Karpas-422 (cell line): Measurements from ENCODE around the gene INSR. TPM values are rescaled to one million over a fixed set of nuclear protein-coding genes. Genes with fewer than 3 reads are reported as not detected.

ENCODE experiments used
- DNase-seq: peaks from one replicate; pipeline ENCODE4 v3.0.0-alpha.2; 2015
- H2AFZ ChIP-seq: fragments of 200-600 bp; sonication (generic); 2 replicates; pipeline ENCODE4 v1.6.1; 2014; ENCODE audit warnings: antibody characterized with exemption, low read length, mixed read lengths
- H3K27ac ChIP-seq: fragments of 200-600 bp; sonication (generic); 2 replicates; pipeline ENCODE4 v1.5.1; 2014; ENCODE audit warnings: mild to moderate bottlenecking, low read length, moderate library complexity
- H3K27me3 ChIP-seq: fragments of 200-600 bp; sonication (generic); 2 replicates; pipeline ENCODE4 v1.6.1; 2014; ENCODE audit warnings: low read length, mixed read lengths
- H3K36me3 ChIP-seq: fragments of 200-600 bp; sonication (generic); 2 replicates; pipeline ENCODE4 v1.6.1; 2014; ENCODE audit warnings: low read length, mixed read lengths; ENCODE audit not compliant: insufficient read depth
- H3K4me1 ChIP-seq: fragments of 200-600 bp; sonication (generic); 2 replicates; pipeline ENCODE4 v1.6.1; 2014; ENCODE audit warnings: mild to moderate bottlenecking, low read length, mixed read lengths
- H3K4me2 ChIP-seq: fragments of 200-600 bp; sonication (generic); 2 replicates; pipeline ENCODE4 v1.6.1; 2014; ENCODE audit warnings: low read length, low read depth, mild to moderate bottlenecking; ENCODE audit not compliant: poor library complexity, severe bottlenecking
- H3K4me3 ChIP-seq: fragments of 200-600 bp; sonication (generic); 2 replicates; pipeline ENCODE4 v1.5.1; 2014; ENCODE audit warnings: mild to moderate bottlenecking, antibody characterized with exemption, low read length, mixed read lengths
- H3K79me2 ChIP-seq: fragments of 200-600 bp; sonication (generic); 2 replicates; pipeline ENCODE4 v1.6.1; 2014; ENCODE audit warnings: mild to moderate bottlenecking, low read length, mixed read lengths
- H3K9ac ChIP-seq: fragments of 200-600 bp; sonication (generic); 2 replicates; pipeline ENCODE4 v1.6.0; 2014; ENCODE audit warnings: low read length
- H3K9me2 ChIP-seq: fragments of 200-600 bp; sonication (generic), shearing (Covaris generic); replicated peaks from 2 replicates; pipeline ENCODE4 v1.6.0; 2014; ENCODE audit warnings: mild to moderate bottlenecking, low read length, moderate library complexity; ENCODE audit not compliant: insufficient read depth
- H3K9me3 ChIP-seq: fragments of 300-700, 200-600 bp; sonication (generic); 2 replicates; pipeline ENCODE4 v1.6.1; 2014; ENCODE audit warnings: low read length, mixed read lengths
- H4K20me1 ChIP-seq: fragments of 200-600 bp; sonication (generic); 2 replicates; pipeline ENCODE4 v1.6.1; 2014; ENCODE audit warnings: mild to moderate bottlenecking, antibody characterized with exemption, low read length, low read depth; ENCODE audit not compliant: insufficient read depth
- total RNA-seq: library from RNA; depleted of rRNA; stranded (reverse); fragments of >200 nt; shearing (Covaris generic); gene quantifications from 2 replicates; pipeline ENCODE4 v1.2.3, GENCODE V29; 2014; ENCODE audit warnings: low replicate concordance; rRNA removed

INSR gene
- 0.04 TPM in 1 of 2 replicates, not detected in the other for total RNA-seq

DNA sequence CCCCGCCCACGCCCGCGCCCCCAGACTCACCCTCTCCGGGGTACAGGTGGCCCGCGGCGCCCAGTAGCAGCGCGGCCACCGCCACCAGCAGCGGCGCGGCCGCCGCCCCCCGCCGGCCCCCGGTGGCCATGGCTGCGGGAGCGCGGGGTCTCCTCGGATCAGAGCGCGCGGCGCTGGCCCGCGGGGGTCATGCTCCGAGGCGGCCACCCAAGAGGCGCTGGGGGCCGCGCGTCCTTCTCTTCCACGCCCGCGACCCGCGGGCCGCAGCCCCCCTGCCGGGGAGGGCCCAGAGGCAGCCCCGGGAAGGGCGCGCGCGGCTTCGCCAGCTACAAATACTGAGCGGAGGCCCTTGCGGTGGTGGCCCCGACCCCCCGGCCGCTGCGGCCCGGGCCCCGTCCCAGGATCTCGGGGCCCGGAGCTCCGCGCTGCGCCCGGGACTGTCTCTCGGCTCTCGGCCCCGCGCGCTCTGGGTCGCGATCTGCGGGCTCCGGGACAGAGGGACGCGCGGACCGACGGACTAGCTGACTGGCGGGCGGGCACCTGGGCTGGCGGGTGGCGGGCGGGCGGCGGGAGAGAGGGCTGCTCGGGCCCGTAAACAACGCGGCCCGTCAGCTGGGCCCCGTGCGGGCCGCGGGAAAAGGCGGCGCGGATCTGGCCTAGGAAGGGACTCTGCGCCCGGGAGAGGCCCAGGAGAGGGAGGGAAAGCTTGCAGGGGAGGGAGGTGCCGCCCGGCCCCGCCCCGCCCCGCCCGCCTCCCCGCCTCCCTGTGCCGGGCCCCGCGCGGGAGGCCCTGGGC is at the start of gene INSR:
Gene INSR, minus strand, starts transcription at position 653 of the 796 bp plus-strand sequence. Its CDS starts 523 bp downstream, at position 130.
- no peaks in the 10 kb centered on the region for H3K36me3 ChIP-seq
- H3K4me1 ChIP-seq, result peaks cover 33% of the 10 kb centered on the region
- no peak within 1 kb of the TSS for H3K27ac ChIP-seq
- DNase-seq, result no peak
- no peak within 1 kb of the TSS for H3K4me2 ChIP-seq
- H3K9me3 ChIP-seq, result no peaks in the 10 kb centered on the region
- H2AFZ ChIP-seq, result no peak within 1 kb of the TSS
- no peaks in the 10 kb centered on the region for H3K9me2 ChIP-seq
- peaks cover 3% of the 10 kb centered on the region; the same call in 1 of the 2 replicates for H3K27me3 ChIP-seq
- H4K20me1 ChIP-seq, result 0 out of 2 replicates have a peak, but pooled peaks cover 9% of the 10 kb centered on the region
- H3K79me2 ChIP-seq, result no peaks in the 10 kb centered on the region
- H3K4me3 ChIP-seq, result no peak within 1 kb of the TSS
- no peak within 1 kb of the TSS for H3K9ac ChIP-seq

DNA sequence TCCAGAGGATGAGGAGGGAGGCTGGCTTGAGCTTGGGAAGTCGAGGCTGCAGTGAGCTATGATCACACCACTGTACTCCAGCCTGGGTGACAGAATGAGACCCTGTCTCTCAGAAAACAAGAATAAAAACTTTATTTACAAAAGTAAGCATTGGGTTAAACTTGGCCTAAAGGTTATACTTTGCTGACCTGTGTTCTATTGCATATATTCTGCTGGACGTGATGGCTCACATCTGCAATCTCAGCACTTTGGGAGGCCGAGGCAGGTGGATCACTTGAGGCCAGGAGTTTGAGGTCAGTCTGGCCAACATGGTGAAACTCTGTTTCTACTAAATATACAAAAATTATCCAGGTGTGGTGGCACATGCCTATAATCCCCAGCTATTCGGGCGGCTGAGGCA is 47.9 kb upstream of the INSR start:
- Histone ChIP-seq H3K79me2 (no peaks in the 10 kb centered on the region), H3K9ac (no peak overlapping the region), H3K36me3 (no peaks in the 10 kb centered on the region), H3K4me1 (peaks cover 18% of the 10 kb centered on the region), H4K20me1 (0 out of 2 replicates have a peak, but pooled peaks cover 3% of the 10 kb centered on the region), H3K27me3 (no peaks in the 10 kb centered on the region), H3K9me3 (no peaks in the 10 kb centered on the region), H3K4me2 (no peak overlapping the region), H3K4me3 (no peak overlapping the region), H3K9me2 (no peaks in the 10 kb centered on the region), H2AFZ (no peak overlapping the region), H3K27ac (no peak overlapping the region)
- no peak for DNase-seq

DNA sequence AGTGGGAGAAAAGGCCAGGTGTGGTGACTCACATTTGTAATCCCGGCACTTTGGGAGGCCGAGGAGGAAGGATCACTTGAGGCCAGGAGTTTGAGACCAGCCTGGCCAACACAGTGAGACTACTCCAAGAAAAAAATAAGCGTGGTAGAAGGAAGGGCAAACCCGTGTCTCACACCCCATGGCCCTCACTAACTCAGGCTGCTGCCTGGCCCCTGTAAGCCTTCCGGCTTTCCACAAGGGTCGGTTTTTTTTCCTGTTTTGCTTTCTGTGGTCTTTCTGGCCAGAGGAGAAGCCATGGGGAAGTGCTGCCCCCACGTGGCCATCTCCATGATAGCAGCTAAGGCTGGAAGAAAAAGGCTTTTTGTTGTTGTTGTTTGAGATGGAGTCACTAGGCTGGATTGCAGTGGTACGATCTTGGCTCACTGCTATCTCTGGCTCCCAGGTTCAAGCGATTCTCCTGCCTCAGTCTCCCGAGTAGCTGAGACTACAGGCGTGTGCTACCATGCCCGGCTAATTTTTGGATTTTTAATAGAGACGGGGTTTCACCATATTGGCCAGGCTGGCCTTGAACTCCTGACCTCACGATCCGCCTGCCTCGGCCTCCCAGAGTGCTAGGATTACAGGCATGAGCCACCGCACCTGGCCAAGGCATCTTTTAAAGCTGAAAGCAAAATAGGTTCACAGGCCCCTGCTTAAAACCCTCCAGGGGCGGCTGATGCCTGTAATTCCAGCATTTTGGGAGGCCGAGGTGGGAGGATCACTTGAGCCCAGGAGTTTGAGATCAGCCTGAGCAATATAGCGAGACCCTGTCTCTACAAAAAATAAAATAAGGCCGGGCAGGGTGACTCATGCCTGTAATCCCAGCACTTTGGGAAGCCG is 47.0 kb upstream of the INSR start:
- no peak overlapping the region for H3K27ac ChIP-seq
- peak; percentile 92 for DNase-seq
- no peaks in the 10 kb centered on the region for H3K27me3 ChIP-seq
- no peak overlapping the region for H3K4me3 ChIP-seq
- no peaks in the 10 kb centered on the region for H3K36me3 ChIP-seq
- no peak overlapping the region for H3K9ac ChIP-seq
- H4K20me1 ChIP-seq, result 0 out of 2 replicates have a peak, but pooled peaks cover 3% of the 10 kb centered on the region
- H3K4me2 ChIP-seq, result no peak overlapping the region
- peaks cover 25% of the 10 kb centered on the region for H3K4me1 ChIP-seq
- H3K79me2 ChIP-seq, result no peaks in the 10 kb centered on the region
- no peaks in the 10 kb centered on the region for H3K9me3 ChIP-seq
- no peaks in the 10 kb centered on the region for H3K9me2 ChIP-seq
- H2AFZ ChIP-seq, result no peak overlapping the region

DNA sequence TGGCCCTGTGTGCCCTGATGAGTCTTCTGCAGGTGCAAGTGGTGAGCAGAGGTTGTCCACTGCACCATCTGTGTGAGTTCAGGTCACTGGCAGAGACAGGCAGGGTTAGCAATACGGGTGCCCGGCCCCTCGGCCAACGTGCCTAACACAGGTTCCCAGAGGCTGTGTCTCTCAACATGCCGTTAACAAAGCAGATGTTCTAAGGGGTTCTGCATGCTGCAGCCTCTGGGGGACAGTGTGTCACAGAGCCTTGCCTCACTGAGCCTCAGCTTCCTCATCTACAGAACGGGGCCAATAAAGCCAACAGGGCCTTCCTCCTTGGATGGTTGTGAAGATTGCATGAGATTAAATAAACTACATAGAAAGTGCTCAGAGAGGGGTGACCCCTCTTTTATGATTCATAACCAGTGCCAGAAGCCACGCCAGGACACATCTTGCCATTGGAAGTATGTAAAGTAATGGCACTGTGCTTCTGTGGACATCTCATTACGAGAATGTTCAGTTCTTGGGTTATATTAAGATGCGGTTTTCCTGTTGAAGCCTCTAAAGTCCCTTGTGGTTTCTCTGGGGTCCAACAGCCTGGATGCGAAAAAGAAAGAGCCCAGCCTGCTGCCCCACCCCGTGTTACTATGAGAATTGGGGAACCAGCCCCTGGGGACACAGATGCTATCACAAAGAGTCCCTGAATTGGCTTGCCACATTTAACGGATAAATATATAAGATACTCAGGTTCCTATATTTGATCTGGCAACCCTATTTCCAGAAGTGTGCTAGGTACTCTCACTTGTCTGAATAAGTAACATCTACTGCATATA is 43.4 kb upstream of the INSR start:
- H3K27me3 ChIP-seq, result no peaks in the 10 kb centered on the region

DNA sequence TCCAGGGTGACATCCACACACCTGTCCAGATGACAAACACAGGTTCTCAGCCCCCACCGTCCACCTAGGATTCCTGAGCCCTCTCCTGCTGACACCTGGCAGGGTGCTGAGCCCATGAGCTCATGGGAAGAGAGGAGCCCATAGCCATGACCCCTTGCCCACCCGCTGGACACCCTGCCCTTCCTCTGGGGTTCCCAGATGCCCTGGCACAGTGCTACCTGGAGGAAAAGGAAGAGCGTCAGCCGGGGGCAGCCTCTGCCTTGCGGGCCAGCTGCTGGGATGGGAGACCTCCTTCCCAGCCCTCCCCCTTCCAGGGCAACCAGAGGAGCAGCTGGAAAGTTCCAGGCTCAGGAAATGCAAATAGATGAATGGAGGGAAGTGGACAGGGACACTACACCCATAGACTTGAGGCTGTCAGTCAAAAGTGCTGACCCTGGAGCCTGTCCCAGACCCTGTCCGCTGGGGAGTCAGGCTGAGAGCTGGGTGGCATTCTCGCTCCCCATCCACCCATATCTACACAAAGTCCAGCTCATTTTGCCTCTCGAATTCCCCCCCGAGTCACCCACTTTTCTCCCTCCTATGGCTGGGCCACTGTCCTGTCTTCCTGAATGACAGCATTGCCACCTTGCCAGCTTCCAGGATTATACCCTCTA is 42.2 kb upstream of the INSR start:
- Histone ChIP-seq H3K27ac (no peak overlapping the region; the same call in 1 of the 2 replicates), H3K4me3 (no peak overlapping the region), H3K4me1 (peaks cover 22% of the 10 kb centered on the region), H2AFZ (no peak overlapping the region), H3K4me2 (no peak overlapping the region), H3K36me3 (no peaks in the 10 kb centered on the region), H4K20me1 (no peaks in the 10 kb centered on the region), H3K9me2 (no peaks in the 10 kb centered on the region), H3K9me3 (no peaks in the 10 kb centered on the region), H3K27me3 (no peaks in the 10 kb centered on the region), H3K9ac (no peak overlapping the region), H3K79me2 (no peaks in the 10 kb centered on the region)
- DNase-seq, result no peak

More for the DNA sequence above, 43.4 kb upstream of the INSR start:
- Histone ChIP-seq H3K4me1 (peaks cover 22% of the 10 kb centered on the region), H3K9me3 (no peaks in the 10 kb centered on the region), H3K36me3 (no peaks in the 10 kb centered on the region), H3K4me2 (peak overlapping the region; percentile 62), H3K79me2 (no peaks in the 10 kb centered on the region), H4K20me1 (no peaks in the 10 kb centered on the region), H2AFZ (peak overlapping the region; percentile 18; the same call in 1 of the 2 replicates), H3K9ac (peak overlapping the region; percentile 12; the same call in 1 of the 2 replicates), H3K9me2 (no peaks in the 10 kb centered on the region), H3K27ac (peak overlapping the region; percentile 84), H3K4me3 (peak overlapping the region; percentile 34; the same call in 1 of the 2 replicates)
- peak; percentile 89 for DNase-seq

DNA sequence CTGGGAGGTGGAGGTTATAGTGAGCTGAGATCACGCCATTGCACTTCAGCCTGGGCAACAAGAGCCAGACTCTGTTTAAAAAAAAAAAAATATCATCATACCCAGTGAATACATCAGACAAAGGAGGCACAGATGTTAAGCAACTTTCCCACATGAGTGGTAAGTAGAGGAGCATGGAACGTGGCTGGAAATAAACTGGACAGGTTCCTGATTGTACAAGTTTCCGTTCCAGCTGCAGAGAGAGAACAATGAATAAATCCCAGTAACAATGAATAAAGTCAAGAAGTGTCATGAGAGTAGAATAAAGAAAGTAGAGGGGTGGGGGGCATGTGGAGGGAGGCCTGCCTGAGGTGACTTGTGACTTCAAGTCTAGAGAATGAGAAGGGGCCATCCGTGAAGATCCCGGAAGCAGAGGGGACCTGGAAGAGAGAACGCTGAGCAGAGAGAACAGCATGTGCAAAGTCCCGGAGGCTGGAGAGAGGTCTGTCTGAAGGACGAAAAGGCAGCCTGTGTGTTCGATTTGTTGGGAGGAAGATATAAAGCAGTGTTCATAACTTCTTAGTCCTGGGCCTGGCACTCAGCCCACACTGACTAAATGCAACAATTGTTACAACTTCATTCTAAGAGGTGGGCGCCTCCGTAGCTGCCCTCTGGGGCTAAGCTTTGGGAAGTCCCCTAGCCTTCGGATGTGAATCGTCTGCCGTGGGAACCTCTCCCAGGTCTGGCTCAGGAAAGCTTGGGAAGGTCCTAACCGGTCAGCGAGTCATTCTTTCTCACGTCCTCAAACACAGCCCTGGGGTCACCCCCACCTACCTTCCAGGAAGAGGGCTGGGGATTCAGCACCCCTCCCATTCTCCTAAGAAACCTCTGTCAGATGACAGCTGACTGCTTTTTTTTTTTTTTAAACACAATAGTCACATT is 39.2 kb upstream of the INSR start:
- Histone ChIP-seq H3K27ac (no peak overlapping the region), H3K9me3 (no peaks in the 10 kb centered on the region), H2AFZ (no peak overlapping the region), H3K4me2 (no peak overlapping the region), H3K27me3 (no peaks in the 10 kb centered on the region), H3K9me2 (no peaks in the 10 kb centered on the region), H4K20me1 (no peaks in the 10 kb centered on the region), H3K4me1 (peaks cover 19% of the 10 kb centered on the region), H3K79me2 (no peaks in the 10 kb centered on the region), H3K36me3 (no peaks in the 10 kb centered on the region), H3K9ac (no peak overlapping the region), H3K4me3 (no peak overlapping the region)
- DNase-seq, result no peak

DNA sequence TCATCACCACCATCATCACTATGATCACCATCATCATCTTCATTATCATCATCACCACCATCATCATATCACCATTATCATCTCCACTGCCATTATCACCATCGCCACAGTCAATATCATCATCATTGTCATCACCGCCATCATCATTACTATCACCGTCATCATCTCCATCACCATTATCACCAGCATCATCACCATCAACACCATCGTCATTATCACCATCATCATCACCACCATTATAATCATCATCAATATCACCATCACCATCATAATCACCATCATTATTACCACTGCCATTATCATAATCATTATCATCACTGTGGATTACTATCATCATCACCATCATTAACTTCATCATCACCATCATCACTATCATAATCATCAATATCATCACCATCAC is 37.2 kb upstream of the INSR start:
- Histone ChIP-seq H3K4me1 (peaks cover under 1% of the 10 kb centered on the region; the same call in 1 of the 2 replicates), H2AFZ (no peak overlapping the region), H3K36me3 (no peaks in the 10 kb centered on the region), H3K4me3 (no peak overlapping the region), H3K27me3 (no peaks in the 10 kb centered on the region), H3K4me2 (no peak overlapping the region), H3K9me2 (no peaks in the 10 kb centered on the region), H3K79me2 (no peaks in the 10 kb centered on the region), H3K9me3 (no peaks in the 10 kb centered on the region), H3K9ac (no peak overlapping the region), H4K20me1 (no peaks in the 10 kb centered on the region), H3K27ac (no peak overlapping the region)
- DNase-seq, result no peak
